BLaER1 (cell line): ENCODE measurements around the gene PRELID1.
"Not testable (repeated sequence)": the region's sequence is repeated elsewhere in the genome, so short reads cannot be mapped to it uniquely, and the experiment has no call there.

Experiments
- H3K27ac ChIP-seq: shearing (Covaris generic); formaldehyde crosslinking; 2 replicates; pipeline ENCODE4 v1.8.1; 2022
- H3K27me3 ChIP-seq: shearing (Covaris generic); formaldehyde crosslinking; 2 replicates; pipeline ENCODE4 v1.8.1; 2022
- H3K36me3 ChIP-seq: shearing (Covaris generic); formaldehyde crosslinking; 2 replicates; pipeline ENCODE4 v1.8.1; 2022
- H3K4me1 ChIP-seq: shearing (Covaris generic); formaldehyde crosslinking; 2 replicates; pipeline ENCODE4 v1.8.1; 2022
- H3K4me2 ChIP-seq: shearing (Covaris generic); formaldehyde crosslinking; 2 replicates; pipeline ENCODE4 v1.8.1; 2022
- H3K4me3 ChIP-seq: shearing (Covaris generic); formaldehyde crosslinking; 2 replicates; pipeline ENCODE4 v1.8.1; 2022
- H3K9ac ChIP-seq: shearing (Covaris generic); formaldehyde crosslinking; 2 replicates; pipeline ENCODE4 v1.8.1; 2022
- H3K9me3 ChIP-seq: shearing (Covaris generic); formaldehyde crosslinking; 2 replicates; pipeline ENCODE4 v1.8.1; 2022
- H4K20me1 ChIP-seq: shearing (Covaris generic); formaldehyde crosslinking; 2 replicates; pipeline ENCODE4 v1.8.1; 2022
- Cebpa-rat ChIP-seq: shearing (Covaris generic); IDR thresholded peaks from 2 replicates; pipeline ENCODE4 v1.8.1; 2022

PRELID1 gene

DNA sequence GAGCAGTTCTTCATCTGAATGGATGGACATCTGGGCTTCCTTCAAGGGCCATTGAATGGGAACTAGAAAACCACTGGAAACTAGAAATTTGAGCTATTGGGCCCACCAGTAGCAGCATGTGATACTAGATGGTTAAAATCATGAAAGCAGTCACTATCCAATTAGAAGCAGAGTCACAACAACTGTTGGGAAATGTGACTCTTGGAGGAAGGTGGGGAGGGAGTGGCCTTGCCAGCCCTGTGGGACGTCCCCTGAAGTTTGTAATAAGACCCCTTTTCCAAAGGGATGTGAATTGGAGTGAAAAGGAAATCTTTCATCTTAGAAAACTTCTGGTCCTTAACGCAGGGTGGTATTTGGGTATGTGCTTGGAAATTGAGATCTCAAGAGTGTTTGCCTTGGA lies 5.7 kb upstream of the PRELID1 start:
- H3K4me3 ChIP-seq: no peak overlapping the region
- H3K27me3 ChIP-seq: no peaks in the 10 kb centered on the region
- no peak overlapping the region for H3K9ac ChIP-seq
- H3K36me3 ChIP-seq: peaks cover 69% of the 10 kb centered on the region
- H3K27ac ChIP-seq: no peak overlapping the region
- no peaks in the 10 kb centered on the region for H3K9me3 ChIP-seq
- peaks cover 85% of the 10 kb centered on the region for H3K4me1 ChIP-seq
- TF ChIP-seq Cebpa-rat: no peak
- peaks cover 50% of the 10 kb centered on the region for H4K20me1 ChIP-seq
- H3K4me2 ChIP-seq: peak overlapping the region; percentile 100; the same call in 1 of the 2 replicates

- H3K4me2 ChIP-seq: peak overlapping the region; percentile 100
- peak overlapping the region; percentile 45; the same call in 1 of the 2 replicates for H3K9ac ChIP-seq
These were observed 3.9 kb upstream of the PRELID1 start for GRCh38 chr5:177299697-177300096.

DNA sequence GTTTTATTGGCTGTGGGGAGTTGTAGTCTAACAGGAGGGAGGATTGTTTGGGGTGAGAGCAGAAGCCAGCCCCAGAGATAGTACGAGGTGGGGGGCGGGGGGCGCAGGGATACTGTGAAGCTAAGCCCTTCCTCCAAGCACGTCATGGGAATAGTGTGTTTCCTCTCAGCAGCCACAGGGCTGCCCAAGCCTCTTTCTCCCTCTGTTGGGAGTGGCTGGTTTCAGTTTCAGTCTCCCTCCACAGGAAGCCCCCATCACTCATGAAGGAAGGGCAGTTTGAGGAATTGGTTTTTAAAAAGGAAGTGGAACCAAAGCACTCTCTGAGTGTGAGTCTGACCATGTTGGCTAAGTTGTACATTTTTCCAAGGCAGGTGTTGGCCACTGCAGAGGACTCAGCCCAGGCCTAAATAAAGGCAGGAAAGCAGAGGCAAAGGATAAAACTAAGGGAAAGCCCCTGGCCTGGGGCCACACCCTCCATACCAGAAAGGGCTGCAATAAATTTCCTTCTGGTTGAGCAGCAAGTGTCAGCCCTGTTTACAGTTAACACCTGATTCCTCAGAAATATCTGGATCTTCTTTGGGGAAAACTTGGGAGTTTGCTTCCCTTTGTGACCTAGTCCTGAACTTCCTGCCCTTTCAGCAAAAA lies 3.2 kb upstream of the PRELID1 start:
- H3K4me3 ChIP-seq: peak overlapping the region; percentile 33
- H3K4me1 ChIP-seq: peaks cover 84% of the 10 kb centered on the region
- H3K9me3 ChIP-seq: no peaks in the 10 kb centered on the region
- peak overlapping the region; percentile 39; the same call in 1 of the 2 replicates for H3K9ac ChIP-seq
- peaks cover 63% of the 10 kb centered on the region for H4K20me1 ChIP-seq
- no peak for TF ChIP-seq Cebpa-rat
- H3K27ac ChIP-seq: peak overlapping the region; percentile 65
- H3K27me3 ChIP-seq: no peaks in the 10 kb centered on the region
- peak overlapping the region; percentile 100 for H3K4me2 ChIP-seq
- peaks cover 53% of the 10 kb centered on the region for H3K36me3 ChIP-seq

More at GRCh38 chr5:177299697-177300096, 3.9 kb upstream of the PRELID1 start:
- Histone ChIP-seq H3K4me3 (no peak overlapping the region), H3K9me3 (no peaks in the 10 kb centered on the region), H3K4me1 (peaks cover 84% of the 10 kb centered on the region), H3K36me3 (peaks cover 53% of the 10 kb centered on the region), H4K20me1 (peaks cover 57% of the 10 kb centered on the region), H3K27ac (peak overlapping the region; percentile 57), H3K27me3 (no peaks in the 10 kb centered on the region)
- no peak for TF ChIP-seq Cebpa-rat

DNA sequence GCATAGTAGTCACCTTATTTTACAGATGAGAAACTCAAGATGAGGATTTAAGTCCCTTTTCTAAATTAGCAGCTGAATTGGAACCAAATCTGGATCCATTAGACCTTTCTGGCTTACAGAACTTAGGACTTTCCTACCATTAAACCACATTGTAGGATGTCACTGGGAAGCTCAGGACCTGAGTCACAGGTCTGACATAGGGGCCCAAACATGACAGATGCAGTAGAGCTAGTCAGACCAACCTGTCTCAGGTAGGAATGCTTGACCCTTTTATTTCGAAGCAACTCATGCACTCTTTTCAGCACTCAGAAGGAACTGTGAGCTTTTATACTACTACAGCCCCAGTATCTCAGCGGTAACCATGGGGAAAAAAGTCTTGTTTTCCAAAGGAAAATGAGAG lies 2.6 kb upstream of the PRELID1 start:
- Histone ChIP-seq H3K9ac (peak overlapping the region; percentile 13; the same call in 1 of the 2 replicates), H3K27me3 (no peaks in the 10 kb centered on the region), H3K9me3 (no peaks in the 10 kb centered on the region), H4K20me1 (peaks cover 69% of the 10 kb centered on the region), H3K4me2 (peak overlapping the region; percentile 100), H3K4me3 (peak overlapping the region; percentile 33), H3K36me3 (peaks cover 53% of the 10 kb centered on the region), H3K27ac (peak overlapping the region; percentile 65), H3K4me1 (peaks cover 84% of the 10 kb centered on the region)
- no peak for TF ChIP-seq Cebpa-rat

GRCh38 chr5:177301503-177302165 lies 2.0 kb upstream of the PRELID1 start:
- H3K9ac ChIP-seq: peak overlapping the region; percentile 92; the same call in 1 of the 2 replicates

DNA sequence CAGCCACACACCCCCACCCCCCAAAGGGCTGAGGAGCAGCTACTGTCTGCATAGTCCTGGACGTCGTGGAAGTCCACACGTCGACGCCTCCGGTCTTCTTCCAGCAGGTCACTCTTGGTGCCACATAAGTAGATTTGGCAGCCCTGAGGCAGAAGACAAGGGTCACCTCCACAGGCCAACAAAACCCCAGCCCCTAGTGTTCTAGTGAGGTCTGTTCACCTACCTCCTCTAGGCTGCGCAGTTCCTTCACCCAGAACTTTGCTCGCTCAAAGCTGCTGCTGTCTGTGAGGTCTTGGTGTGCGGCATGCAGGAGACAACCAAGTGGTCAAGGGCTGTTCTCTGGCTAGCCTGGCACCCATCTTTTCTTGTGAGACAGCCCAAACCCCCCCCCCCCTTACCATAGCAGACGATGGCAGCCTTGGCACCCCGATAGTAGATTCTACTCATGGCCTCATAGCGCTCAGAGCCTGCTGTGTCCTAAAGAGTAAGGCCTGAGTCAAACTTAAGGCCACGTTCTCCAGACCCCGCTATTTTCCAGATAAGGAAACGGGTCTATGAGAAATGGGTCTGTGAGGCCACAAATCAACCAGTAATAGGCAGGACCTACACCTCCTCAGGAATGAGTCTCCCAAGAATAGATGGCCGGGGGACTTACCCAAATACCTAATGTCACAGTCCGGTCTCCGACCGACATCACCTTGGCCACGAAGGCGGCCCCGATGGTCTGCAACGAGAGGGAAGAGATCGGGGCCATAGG lies 1.1 kb upstream of the PRELID1 start:
- TF ChIP-seq Cebpa-rat: no peak
- Histone ChIP-seq H3K36me3 (peaks cover 58% of the 10 kb centered on the region), H3K4me1 (peaks cover 84% of the 10 kb centered on the region), H3K4me3 (peak overlapping the region; percentile 89), H3K27me3 (no peaks in the 10 kb centered on the region), H3K27ac (peak overlapping the region; percentile 94), H3K4me2 (peak overlapping the region; percentile 100), H3K9me3 (no peaks in the 10 kb centered on the region), H4K20me1 (peaks cover 77% of the 10 kb centered on the region), H3K9ac (peak overlapping the region; percentile 92)

More at GRCh38 chr5:177301503-177302165, 2.0 kb upstream of the PRELID1 start:
- peaks cover 84% of the 10 kb centered on the region for H3K4me1 ChIP-seq
- TF ChIP-seq Cebpa-rat: no peak
- H3K4me3 ChIP-seq: peak overlapping the region; percentile 89
- peak overlapping the region; percentile 100 for H3K4me2 ChIP-seq
- H3K27me3 ChIP-seq: no peaks in the 10 kb centered on the region
- peak overlapping the region; percentile 65 for H3K27ac ChIP-seq
- H3K9me3 ChIP-seq: no peaks in the 10 kb centered on the region
- peaks cover 69% of the 10 kb centered on the region for H4K20me1 ChIP-seq
- peaks cover 53% of the 10 kb centered on the region for H3K36me3 ChIP-seq

DNA sequence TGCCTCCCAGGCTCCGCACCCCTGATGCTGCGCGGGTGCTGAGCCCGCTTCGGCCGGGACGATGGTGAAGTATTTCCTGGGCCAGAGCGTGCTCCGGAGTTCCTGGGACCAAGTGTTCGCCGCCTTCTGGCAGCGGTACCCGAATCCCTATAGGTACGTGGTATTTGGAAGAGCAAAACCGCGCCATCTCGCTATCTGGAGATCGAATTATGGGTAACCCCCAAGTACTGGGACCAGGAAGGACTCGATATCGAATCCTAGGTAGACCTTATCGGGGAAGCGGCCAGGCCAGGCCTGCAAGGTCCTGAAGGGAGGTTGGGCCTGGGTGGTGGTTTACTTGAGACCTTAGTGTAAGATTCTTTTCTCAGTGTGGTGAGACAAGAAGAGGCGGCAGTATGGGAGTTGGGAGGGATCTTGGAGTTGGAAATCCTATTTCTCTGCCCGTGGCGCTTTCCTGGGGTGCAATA lies 359 bp downstream of the PRELID1 start:
- TF ChIP-seq Cebpa-rat: no peak
- Histone ChIP-seq H4K20me1 (peaks cover 76% of the 10 kb centered on the region), H3K4me3 (peak overlapping the region; percentile 89), H3K36me3 (peaks cover 55% of the 10 kb centered on the region), H3K4me2 (peak overlapping the region; percentile 100), H3K9ac (peak overlapping the region; percentile 92), H3K27me3 (no peaks in the 10 kb centered on the region), H3K9me3 (no peaks in the 10 kb centered on the region), H3K27ac (peak overlapping the region; percentile 94), H3K4me1 (peaks cover 84% of the 10 kb centered on the region)

DNA sequence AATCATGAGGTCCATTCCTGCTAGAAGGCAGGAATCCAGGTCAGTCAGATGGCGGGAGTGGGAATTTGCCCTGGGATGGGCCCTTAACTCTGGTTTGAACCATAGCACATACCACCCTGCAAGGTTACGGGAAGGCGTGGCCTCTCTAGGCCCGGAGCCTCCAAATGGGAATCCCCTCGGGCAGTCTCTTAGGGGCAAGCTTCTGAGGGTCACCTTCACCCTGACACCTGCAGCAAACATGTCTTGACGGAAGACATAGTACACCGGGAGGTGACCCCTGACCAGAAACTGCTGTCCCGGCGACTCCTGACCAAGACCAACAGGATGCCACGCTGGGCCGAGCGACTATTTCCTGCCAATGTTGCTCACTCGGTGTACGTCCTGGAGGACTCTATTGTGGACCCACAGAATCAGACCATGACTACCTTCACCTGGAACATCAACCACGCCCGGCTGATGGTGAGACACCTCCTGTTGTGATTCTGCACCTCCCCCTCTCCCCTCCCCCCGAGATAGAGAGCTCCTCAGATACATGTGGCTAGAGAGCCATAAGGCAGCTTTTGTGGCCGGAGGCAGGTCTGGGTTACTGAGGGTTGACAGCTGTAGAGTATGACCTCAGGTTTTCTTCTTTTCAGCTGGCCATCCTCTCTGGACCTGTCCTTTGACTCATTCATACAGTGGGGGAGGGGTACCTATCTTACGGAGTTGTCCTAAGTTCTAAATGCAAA lies 957 bp downstream of the PRELID1 start:
- H3K4me1 ChIP-seq: peaks cover 84% of the 10 kb centered on the region
- peaks cover 76% of the 10 kb centered on the region for H4K20me1 ChIP-seq
- peaks cover 57% of the 10 kb centered on the region for H3K36me3 ChIP-seq
- peak overlapping the region; percentile 92 for H3K9ac ChIP-seq
- peak overlapping the region; percentile 89 for H3K4me3 ChIP-seq
- TF ChIP-seq Cebpa-rat: no peak
- peak overlapping the region; percentile 100 for H3K4me2 ChIP-seq
- no peaks in the 10 kb centered on the region for H3K9me3 ChIP-seq
- H3K27ac ChIP-seq: peak overlapping the region; percentile 94
- no peaks in the 10 kb centered on the region for H3K27me3 ChIP-seq

DNA sequence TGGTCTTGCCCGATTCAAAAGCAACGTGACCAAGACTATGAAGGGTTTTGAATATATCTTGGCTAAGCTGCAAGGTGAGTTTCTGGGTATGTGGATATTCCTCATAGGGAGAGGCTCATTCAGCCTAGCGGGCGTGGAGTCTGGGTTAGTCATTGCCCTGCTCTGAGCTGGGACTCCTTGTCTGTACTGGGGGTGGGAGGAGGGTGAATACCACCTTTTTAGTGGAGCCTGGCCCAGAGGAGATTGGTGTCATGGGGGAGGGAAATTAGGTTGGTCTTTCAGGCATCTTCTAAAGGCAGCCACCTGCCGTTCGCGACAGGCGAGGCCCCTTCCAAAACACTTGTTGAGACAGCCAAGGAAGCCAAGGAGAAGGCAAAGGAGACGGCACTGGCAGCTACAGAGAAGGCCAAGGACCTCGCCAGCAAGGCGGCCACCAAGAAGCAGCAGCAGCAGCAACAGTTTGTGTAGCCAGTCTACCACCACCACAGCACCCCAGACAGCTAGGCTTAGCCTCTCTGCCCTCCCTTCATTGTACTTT lies 2.6 kb downstream of the PRELID1 start:
- H3K36me3 ChIP-seq: peaks cover 63% of the 10 kb centered on the region
- peaks cover 82% of the 10 kb centered on the region for H3K4me1 ChIP-seq

More for the DNA sequence above, 2.6 kb downstream of the PRELID1 start:
- not testable (repeated sequence) for H3K27me3 ChIP-seq, H3K9me3 ChIP-seq
- Histone ChIP-seq H4K20me1 (peaks cover 81% of the 10 kb centered on the region), H3K4me2 (peak overlapping the region; percentile 100), H3K9ac (peak overlapping the region; percentile 92; the same call in 1 of the 2 replicates), H3K27ac (peak overlapping the region; percentile 97; the same call in 1 of the 2 replicates), H3K4me3 (0 out of 2 replicates have a peak overlapping the region, but pooled peaks have one; percentile 89)
